HG02763 (cell line): ENCODE results near the gene LARP1B.
A peak's percentile ranks its signal among the peaks of the same experiment; 100 is the strongest.
"Not testable (repeated sequence)": the region's sequence is repeated elsewhere in the genome, so short reads cannot be mapped to it uniquely, and the experiment has no call there.

Experiments
- ATAC-seq: cut with Tn5 transposase; IDR thresholded peaks from one replicate; pipeline ENCODE4 v1.9.1; 2021; ENCODE audit warnings: mild to moderate bottlenecking, moderate library complexity; ENCODE audit not compliant: unreplicated experiment

The LARP1B gene

GRCh38 chr4:128060699-128061565 is at the start of gene LARP1B:
Gene LARP1B, plus strand, starts transcription at chr4:128061312. Its CDS starts 13,640 bp downstream, at chr4:128074952.
- peak; percentile 89 for ATAC-seq

DNA sequence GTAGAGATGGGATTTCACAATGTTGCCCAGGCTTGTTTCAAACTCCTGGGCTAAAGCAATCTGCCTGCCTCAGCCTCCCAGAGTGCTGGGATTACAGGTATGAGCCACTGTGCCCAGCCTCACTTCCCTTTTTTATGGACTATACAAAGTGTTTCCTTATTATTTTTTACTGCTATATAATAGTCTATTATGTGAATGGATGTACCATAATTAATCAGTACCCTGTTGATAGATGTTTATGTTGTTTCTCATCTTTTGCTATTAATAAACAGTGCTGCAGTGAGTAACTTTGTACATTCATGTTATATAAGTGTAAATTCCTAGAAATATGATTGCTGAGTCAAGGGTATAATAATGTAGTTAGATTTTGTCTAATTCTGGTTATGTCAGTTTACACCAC is 35.8 kb upstream of the LARP1B start:
- ATAC-seq: no peak

GRCh38 chr4:128029907-128030306 is 31.2 kb upstream of the LARP1B start:
- ATAC-seq: no peak

- ATAC-seq: no peak
These were observed 29.2 kb upstream of the LARP1B start for GRCh38 chr4:128031756-128032384.

- no peak for ATAC-seq
These were observed 21.5 kb upstream of the LARP1B start for GRCh38 chr4:128039568-128039967.

- not testable (repeated sequence) for ATAC-seq
These were observed 14.1 kb upstream of the LARP1B start for GRCh38 chr4:128047019-128047418.

- ATAC-seq: not testable (repeated sequence)
These were observed 13.6 kb upstream of the LARP1B start for GRCh38 chr4:128047514-128047913.

DNA sequence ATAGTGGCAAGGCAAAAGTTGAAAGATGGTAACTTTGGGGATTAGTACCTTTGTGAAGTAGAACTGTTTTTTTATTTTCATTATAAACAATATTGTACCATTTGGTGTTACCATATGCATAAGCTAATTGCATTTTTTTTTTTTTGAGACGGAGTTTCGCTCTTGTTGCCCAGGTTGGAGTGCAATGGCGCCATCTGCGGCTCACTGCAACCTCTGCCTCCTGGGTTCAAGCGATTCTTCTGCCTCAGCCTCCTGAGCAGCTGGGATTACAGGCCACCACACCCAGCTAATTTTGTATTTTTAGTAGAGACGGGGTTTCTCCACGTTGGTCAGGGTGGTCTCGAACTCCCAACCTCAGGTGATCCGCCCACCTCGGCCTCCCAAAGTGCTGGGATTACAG is 9.9 kb upstream of the LARP1B start:
- ATAC-seq: not testable (repeated sequence)

- ATAC-seq: not testable (repeated sequence)
These were observed 6.2 kb upstream of the LARP1B start for GRCh38 chr4:128054907-128055306.

- ATAC-seq: not testable (repeated sequence)
These were observed 5.5 kb upstream of the LARP1B start for GRCh38 chr4:128055441-128056206.

DNA sequence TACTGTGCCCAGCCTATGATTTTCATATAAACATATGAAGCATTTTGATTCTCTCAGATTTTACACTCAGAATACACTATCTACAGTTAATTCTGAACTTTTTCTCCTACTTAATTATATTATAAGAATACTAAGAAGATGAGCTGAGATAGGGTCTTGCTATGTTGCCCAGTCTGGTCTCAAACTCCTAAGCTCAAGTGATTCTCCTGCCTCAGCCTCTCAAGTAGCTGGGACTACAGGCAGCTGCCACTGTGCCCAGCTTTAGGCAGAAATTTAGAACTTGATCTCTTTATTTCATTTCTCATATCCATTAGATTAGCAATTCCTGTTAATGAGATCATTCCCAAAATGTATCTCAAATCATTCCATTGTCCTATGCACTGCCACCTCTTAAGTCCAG is 4.7 kb upstream of the LARP1B start:
- no peak for ATAC-seq

GRCh38 chr4:128060121-128060698 is 902 bp upstream of the LARP1B start:
- ATAC-seq: no peak

GRCh38 chr4:128061566-128062536 is 739 bp downstream of the LARP1B start:
- peak; percentile 33 for ATAC-seq

DNA sequence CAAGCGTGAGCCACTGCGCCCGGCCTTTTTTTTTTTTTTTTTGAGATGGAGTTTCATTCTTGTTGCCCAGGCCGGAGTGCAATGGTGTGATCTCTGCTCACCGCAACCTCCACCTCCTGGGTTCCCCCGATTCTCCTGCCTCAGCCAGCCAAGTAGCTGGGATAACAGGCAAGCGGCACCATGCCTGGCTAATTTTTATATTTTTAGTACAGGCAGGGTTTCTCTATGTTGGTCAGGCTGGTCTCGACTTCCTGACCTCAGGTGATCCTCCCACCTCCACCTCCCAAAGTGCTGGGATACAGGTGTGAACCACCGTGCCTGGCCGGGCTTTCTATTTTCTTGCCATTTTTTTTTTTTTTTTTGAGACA is 5.3 kb downstream of the LARP1B start:
- not testable (repeated sequence) for ATAC-seq

DNA sequence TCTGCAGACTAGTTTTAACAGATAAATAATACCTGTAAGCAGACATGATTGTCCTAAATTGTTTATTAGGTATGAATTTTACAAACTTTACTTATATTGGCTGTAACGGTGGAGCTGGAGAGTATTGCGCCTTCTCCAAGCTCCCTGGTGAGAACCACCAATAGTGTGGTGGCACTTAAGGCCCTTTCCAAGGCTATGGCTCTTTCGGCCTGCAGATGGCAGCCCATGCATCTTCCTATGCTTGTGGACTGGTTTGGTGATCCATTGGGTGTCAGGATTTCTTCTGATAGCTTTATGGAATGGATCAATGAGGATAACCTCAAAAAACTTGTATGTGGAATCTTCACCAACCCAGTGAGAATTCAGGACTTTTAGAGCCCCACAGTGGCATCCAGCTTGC is 7.8 kb downstream of the LARP1B start:
- no peak for ATAC-seq

- ATAC-seq: no peak
These were observed 15.4 kb downstream of the LARP1B start for GRCh38 chr4:128076464-128076863.

DNA sequence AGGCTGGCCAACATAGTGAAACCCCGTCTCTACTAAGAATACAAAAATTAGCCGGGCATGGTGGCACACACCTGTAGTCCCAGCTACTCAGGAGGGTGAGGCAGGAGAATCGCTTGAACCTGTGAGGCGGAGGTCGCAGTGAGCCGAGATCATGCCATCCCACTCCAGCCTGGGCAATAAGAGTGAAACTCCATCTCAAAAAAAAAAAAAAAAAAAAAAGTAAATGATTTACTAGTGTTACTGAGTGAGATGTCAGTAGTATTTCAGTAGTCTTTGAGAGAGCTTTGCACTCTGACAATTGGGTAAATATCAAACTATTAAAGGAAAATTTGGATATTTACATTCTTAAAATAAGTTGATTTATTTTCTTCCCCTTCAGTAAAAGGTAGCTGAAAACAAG is 34.2 kb downstream of the LARP1B start:
- not testable (repeated sequence) for ATAC-seq

DNA sequence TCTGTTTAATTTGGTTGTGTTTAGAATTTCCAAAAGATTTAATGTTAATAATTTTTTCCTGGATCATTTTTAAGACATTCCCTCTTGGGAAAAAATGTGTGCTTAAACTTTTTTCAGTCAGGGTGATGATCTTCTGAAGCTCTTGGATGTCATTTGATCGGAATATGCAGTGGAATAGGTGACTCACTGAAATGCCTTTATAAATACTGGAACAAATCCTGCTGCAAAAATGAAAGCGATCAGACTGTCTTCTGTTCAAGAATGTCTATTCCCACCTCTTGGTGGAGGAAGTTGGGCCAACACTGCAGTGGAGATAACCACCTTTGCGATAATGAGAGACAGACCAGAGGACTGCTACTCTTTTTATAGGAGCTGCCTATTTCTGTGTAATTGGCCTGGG is 46.7 kb downstream of the LARP1B start:
- no peak for ATAC-seq

- ATAC-seq: no peak
These were observed 61.9 kb downstream of the LARP1B start for GRCh38 chr4:128123036-128123435.

DNA sequence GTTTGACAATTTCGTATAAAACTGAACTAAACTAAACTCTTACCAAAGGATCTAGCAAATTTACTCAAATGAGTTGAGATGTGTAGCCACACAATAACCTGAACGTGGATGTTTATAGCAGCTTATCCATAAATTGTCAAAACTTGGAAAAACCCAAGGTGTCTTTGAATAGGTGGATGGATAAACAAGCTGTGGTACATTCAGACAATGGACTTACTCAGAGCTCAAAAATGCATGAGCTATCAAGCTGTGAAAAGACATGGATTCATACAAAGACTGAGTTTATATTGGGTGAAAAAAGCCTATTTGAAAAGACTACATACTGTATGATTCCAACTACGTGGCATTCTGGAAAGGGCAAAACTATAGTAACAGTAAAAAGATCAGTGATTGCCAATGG is 69.5 kb downstream of the LARP1B start:
- no peak for ATAC-seq
